ENCODE results near the gene P4HA1.

The P4HA1 gene

DNA sequence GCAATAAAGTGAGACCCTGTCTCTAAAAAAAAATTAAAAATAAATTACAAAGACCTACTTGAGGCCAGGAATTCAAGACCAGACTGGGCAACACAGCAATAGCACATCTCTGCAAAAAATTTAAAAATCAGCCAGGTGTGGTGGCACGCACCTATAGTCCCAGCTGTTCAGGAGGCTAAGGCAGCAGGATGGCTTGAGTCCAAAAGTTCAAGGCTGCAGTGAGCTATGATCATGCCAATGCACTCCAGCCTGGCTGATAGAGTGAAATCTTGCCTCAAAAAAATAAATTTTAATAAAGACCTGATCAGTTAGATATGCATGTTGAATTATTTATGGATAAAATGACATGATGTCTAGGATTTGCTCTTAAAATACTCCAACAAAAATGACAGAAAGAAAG lies 34.9 kb downstream of the P4HA1 start:
- TF ChIP-seq, protein P1, sequence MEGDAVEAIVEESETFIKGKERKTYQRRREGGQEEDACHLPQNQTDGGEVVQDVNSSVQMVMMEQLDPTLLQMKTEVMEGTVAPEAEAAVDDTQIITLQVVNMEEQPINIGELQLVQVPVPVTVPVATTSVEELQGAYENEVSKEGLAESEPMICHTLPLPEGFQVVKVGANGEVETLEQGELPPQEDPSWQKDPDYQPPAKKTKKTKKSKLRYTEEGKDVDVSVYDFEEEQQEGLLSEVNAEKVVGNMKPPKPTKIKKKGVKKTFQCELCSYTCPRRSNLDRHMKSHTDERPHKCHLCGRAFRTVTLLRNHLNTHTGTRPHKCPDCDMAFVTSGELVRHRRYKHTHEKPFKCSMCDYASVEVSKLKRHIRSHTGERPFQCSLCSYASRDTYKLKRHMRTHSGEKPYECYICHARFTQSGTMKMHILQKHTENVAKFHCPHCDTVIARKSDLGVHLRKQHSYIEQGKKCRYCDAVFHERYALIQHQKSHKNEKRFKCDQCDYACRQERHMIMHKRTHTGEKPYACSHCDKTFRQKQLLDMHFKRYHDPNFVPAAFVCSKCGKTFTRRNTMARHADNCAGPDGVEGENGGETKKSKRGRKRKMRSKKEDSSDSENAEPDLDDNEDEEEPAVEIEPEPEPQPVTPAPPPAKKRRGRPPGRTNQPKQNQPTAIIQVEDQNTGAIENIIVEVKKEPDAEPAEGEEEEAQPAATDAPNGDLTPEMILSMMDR (IDR thresholded peaks at IDR 0.05; ENCODE audit: low read depth, low read length), result no peak
- no peak overlapping the region for H3K4me3 ChIP-seq (replicated peaks in 1 of 2; ENCODE audit: low read depth in 2 of 2, low read length in 2 of 2)
- no peak for DNase-seq (ENCODE audit: low read depth in 2 of 2)

DNA sequence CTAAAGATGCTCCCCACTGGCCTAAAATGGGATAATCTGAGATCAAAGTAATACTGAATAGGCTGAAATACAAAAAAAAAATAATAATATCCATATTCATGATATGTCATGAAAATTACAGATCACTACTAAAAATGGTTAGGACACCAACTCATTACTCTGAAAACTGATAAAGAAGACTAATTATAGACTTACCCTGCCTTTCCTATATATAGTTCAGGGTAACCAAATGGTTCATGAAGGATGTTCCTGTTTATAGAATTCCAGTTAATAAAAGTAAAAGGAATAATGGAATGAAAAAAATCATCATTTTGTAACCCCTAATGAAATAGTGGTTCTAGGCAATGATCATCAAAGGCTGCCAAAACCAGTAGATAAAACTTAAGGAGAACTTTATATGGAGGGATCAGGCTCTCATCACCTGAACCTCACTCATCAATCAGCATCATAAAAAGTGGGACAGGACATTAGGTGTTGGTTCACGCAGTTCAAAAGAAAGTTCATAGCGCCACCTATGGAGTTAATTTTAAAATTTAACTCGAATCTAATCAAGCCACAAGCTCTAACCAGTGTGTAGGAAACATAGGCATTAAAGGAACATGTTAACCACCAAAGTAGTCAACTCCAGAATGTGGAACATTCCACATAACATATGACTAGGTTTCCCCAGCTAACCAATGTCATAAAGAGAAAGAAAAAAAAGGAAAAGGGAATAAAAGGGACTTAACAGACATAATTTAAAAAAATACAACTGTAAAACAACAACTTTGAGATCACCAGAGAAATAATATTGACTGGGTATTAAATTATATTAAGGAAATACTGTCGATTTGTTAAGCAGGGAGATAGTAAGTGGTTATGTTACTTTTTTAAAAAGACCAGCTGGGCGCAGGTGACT lies 35.7 kb downstream of the P4HA1 start:
- no peak overlapping the region for H3K4me3 ChIP-seq (replicated peaks in 1 of 2; ENCODE audit: low read depth in 2 of 2, low read length in 2 of 2)
- DNase-seq (ENCODE audit: low read depth in 2 of 2), result peak; percentile 47 to 51
- TF ChIP-seq, protein P1 (IDR thresholded peaks at IDR 0.05; ENCODE audit: low read depth, low read length), result peak; percentile 24

DNA sequence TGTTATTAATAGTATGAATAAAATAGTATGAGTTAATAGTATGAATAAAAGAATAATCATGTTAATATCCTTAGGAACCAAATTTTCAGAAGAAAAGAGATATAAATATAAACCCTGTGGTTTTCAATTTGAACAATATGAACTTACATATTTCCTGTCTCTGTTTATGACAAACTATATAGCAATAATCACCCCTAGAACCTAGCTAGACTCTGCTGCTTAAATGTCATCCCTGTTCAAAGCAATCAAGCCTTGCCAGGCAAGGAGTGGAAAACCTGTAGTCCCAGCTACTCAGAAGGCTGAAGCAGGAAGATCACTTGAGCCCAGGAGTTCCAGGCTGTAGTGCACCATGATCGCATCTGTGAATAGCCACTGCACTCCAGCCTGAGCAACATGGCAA lies 36.5 kb downstream of the P4HA1 start:
- DNase-seq (ENCODE audit: low read depth in 2 of 2), result no peak
- H3K4me3 ChIP-seq (replicated peaks in 1 of 2; ENCODE audit: low read depth in 2 of 2, low read length in 2 of 2), result no peak overlapping the region
- TF ChIP-seq, protein P1 (IDR thresholded peaks at IDR 0.05; ENCODE audit: low read depth, low read length), result no peak

DNA sequence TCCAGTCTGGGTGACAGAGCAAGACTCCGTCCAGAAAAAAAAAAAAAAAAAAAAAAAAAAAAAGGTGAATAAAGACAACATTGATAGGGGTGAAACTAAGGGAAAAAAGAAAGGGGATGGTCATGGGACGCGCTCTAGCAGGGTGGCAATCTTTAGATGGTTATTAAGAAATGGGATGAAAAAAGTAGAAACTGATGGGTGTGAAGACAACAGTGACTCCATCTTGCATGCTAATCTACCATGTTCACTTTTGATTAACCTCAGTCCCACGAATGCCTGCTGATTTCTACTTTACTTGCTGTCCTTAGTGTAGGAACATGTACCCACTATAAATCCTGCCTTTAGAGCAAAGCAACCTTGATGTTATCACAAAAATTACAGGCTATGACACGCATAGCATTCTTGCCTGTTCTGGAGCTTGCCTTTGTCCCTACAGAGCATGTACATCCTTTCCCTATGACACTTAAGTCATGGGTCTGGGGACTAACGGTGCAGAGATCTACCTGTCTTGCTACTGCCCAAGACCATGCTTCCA lies 38.5 kb downstream of the P4HA1 start:
- TF ChIP-seq, protein P1 (IDR thresholded peaks at IDR 0.05; ENCODE audit: low read depth, low read length), result no peak

DNA sequence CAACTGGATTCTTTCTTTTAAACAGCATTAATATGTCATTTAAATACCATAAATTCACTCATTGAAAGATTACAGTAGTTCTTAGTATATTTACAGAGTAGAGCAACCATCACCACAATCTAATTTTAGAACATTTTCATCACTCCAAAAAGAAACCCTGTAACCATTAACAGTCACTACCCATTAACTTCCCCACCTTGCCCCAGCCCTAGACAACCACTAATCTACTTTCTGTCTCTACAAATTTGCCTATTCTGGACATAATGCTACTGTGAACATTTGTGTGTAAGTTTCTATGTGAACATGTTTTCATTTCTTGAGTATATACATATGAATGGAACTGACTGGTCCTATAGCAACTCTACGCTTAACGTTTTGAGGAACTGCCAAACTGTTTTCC lies 42.4 kb downstream of the P4HA1 start:
- H3K4me3 ChIP-seq (replicated peaks in 1 of 2; ENCODE audit: low read depth in 2 of 2, low read length in 2 of 2), result no peak overlapping the region
- TF ChIP-seq, protein P1 (IDR thresholded peaks at IDR 0.05; ENCODE audit: low read depth, low read length), result no peak
- no peak for DNase-seq (ENCODE audit: low read depth in 2 of 2)

More for the DNA sequence above, 38.5 kb downstream of the P4HA1 start:
- no peak overlapping the region for H3K4me3 ChIP-seq (replicated peaks in 1 of 2; ENCODE audit: low read depth in 2 of 2, low read length in 2 of 2)
- no peak for DNase-seq (ENCODE audit: low read depth in 2 of 2)

DNA sequence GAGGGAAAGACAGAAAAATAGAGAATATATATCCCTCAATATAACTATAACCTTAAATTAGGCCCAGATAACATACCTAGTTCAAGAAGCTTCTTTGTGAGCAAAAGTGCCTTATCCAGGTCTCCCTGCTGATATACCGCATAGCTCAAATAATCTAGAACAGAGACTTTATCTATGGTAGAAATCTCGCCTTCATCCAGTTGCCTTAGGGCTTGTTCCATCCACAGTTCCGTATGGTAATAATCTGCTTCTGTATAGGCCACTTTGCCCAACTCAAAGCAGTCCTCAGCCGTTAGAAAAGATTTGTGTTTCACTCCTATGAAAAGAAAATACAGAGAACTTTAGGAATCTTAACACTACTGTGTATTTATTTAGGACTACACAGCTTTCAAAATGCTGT lies 43.4 kb downstream of the P4HA1 start:
- TF ChIP-seq, protein P1 (IDR thresholded peaks at IDR 0.05; ENCODE audit: low read depth, low read length), result no peak
- H3K4me3 ChIP-seq (replicated peaks in 1 of 2; ENCODE audit: low read depth in 2 of 2, low read length in 2 of 2), result no peak overlapping the region
- DNase-seq (ENCODE audit: low read depth in 2 of 2), result no peak
